ENCODE data around the gene TNS1. TPM values are rescaled to one million over a fixed set of nuclear protein-coding genes. Genes with fewer than 3 reads are reported as not detected.

The TNS1 gene
- total RNA-seq, 2 donors from 2014 or later, result 4.4 to 44.9 TPM

GRCh38 chr2:217797165-217797564, 205.6 kb downstream of the TNS1 start:
- Mint-ChIP-seq H3K9me3 (no peaks in the 10 kb centered on the region), H3K4me3 (peak overlapping the region; percentile 58), H3K27ac (peak overlapping the region; percentile 56), H3K27me3 (no peaks in the 10 kb centered on the region), H3K36me3 (ENCODE audit: low read depth) (no peaks in the 10 kb centered on the region), H3K4me1 (no peaks in the 10 kb centered on the region)
- peak; percentile 13 for ATAC-seq (replicated peaks)

GRCh38 chr2:217795706-217796465, 206.9 kb downstream of the TNS1 start:
- H3K27ac Mint-ChIP-seq, result no peak overlapping the region
- no peaks in the 10 kb centered on the region for H3K36me3 Mint-ChIP-seq (ENCODE audit: low read depth)
- H3K4me3 Mint-ChIP-seq, result no peak overlapping the region
- ATAC-seq (replicated peaks), result no peak
- no peaks in the 10 kb centered on the region for H3K9me3 Mint-ChIP-seq
- H3K27me3 Mint-ChIP-seq, result no peaks in the 10 kb centered on the region
- peaks cover under 1% of the 10 kb centered on the region for H3K4me1 Mint-ChIP-seq

- Mint-ChIP-seq H3K27ac (no peak overlapping the region), H3K27me3 (no peaks in the 10 kb centered on the region), H3K4me1 (peaks cover 7% of the 10 kb centered on the region), H3K9me3 (no peaks in the 10 kb centered on the region), H3K4me3 (no peak overlapping the region), H3K36me3 (ENCODE audit: low read depth) (no peaks in the 10 kb centered on the region)
- no peak for ATAC-seq (replicated peaks)
These were observed 207.7 kb downstream of the TNS1 start for GRCh38 chr2:217795067-217795466.

GRCh38 chr2:217794133-217794986, 208.4 kb downstream of the TNS1 start:
- H3K27me3 Mint-ChIP-seq, result no peaks in the 10 kb centered on the region
- H3K9me3 Mint-ChIP-seq, result no peaks in the 10 kb centered on the region
- no peak overlapping the region for H3K27ac Mint-ChIP-seq
- H3K4me3 Mint-ChIP-seq, result no peak overlapping the region
- H3K4me1 Mint-ChIP-seq, result peaks cover 7% of the 10 kb centered on the region
- no peak for ATAC-seq (replicated peaks)
- H3K36me3 Mint-ChIP-seq (ENCODE audit: low read depth), result no peaks in the 10 kb centered on the region

- Mint-ChIP-seq H3K36me3 (ENCODE audit: low read depth) (no peaks in the 10 kb centered on the region), H3K4me1 (peaks cover 7% of the 10 kb centered on the region), H3K9me3 (no peaks in the 10 kb centered on the region), H3K4me3 (no peak overlapping the region), H3K27ac (peak overlapping the region; percentile 7), H3K27me3 (no peaks in the 10 kb centered on the region)
- ATAC-seq (replicated peaks), result no peak
These were observed 209.1 kb downstream of the TNS1 start for GRCh38 chr2:217793566-217794132.

- peaks cover 7% of the 10 kb centered on the region for H3K4me1 Mint-ChIP-seq
- H3K27me3 Mint-ChIP-seq, result no peaks in the 10 kb centered on the region
- no peaks in the 10 kb centered on the region for H3K9me3 Mint-ChIP-seq
- peak overlapping the region; percentile 7 for H3K27ac Mint-ChIP-seq
- ATAC-seq (replicated peaks), result no peak
- no peak overlapping the region for H3K4me3 Mint-ChIP-seq
- H3K36me3 Mint-ChIP-seq (ENCODE audit: low read depth), result no peaks in the 10 kb centered on the region
These were observed 209.9 kb downstream of the TNS1 start for GRCh38 chr2:217792626-217793527.

- Mint-ChIP-seq H3K4me3 (no peak overlapping the region), H3K36me3 (ENCODE audit: low read depth) (no peaks in the 10 kb centered on the region), H3K9me3 (no peaks in the 10 kb centered on the region), H3K27ac (no peak overlapping the region), H3K27me3 (no peaks in the 10 kb centered on the region), H3K4me1 (peaks cover 7% of the 10 kb centered on the region)
- ATAC-seq (replicated peaks), result no peak
These were observed 211.2 kb downstream of the TNS1 start for GRCh38 chr2:217791551-217791950.

- no peaks in the 10 kb centered on the region for H3K27me3 Mint-ChIP-seq
- no peaks in the 10 kb centered on the region for H3K9me3 Mint-ChIP-seq
- H3K36me3 Mint-ChIP-seq (ENCODE audit: low read depth), result no peaks in the 10 kb centered on the region
- peaks cover 7% of the 10 kb centered on the region for H3K4me1 Mint-ChIP-seq
- H3K4me3 Mint-ChIP-seq, result peak overlapping the region; percentile 67
- H3K27ac Mint-ChIP-seq, result peak overlapping the region; percentile 83
- ATAC-seq (replicated peaks), result peak; percentile 71
These were observed 212.0 kb downstream of the TNS1 start for GRCh38 chr2:217790681-217791392.

- peak; percentile 77 for ATAC-seq (replicated peaks)
- no peaks in the 10 kb centered on the region for H3K36me3 Mint-ChIP-seq (ENCODE audit: low read depth)
- peak overlapping the region; percentile 83 for H3K27ac Mint-ChIP-seq
- H3K4me1 Mint-ChIP-seq, result peaks cover 7% of the 10 kb centered on the region
- peak overlapping the region; percentile 67 for H3K4me3 Mint-ChIP-seq
- no peaks in the 10 kb centered on the region for H3K27me3 Mint-ChIP-seq
- no peaks in the 10 kb centered on the region for H3K9me3 Mint-ChIP-seq
These were observed 212.6 kb downstream of the TNS1 start for GRCh38 chr2:217790195-217790594.

GRCh38 chr2:217789736-217790181, 213.0 kb downstream of the TNS1 start:
- Mint-ChIP-seq H3K27ac (peak overlapping the region; percentile 83), H3K27me3 (no peaks in the 10 kb centered on the region), H3K36me3 (ENCODE audit: low read depth) (no peaks in the 10 kb centered on the region), H3K4me3 (peak overlapping the region; percentile 67), H3K4me1 (peaks cover 7% of the 10 kb centered on the region), H3K9me3 (no peaks in the 10 kb centered on the region)
- ATAC-seq (replicated peaks), result peak; percentile 20

- Mint-ChIP-seq H3K36me3 (ENCODE audit: low read depth) (no peaks in the 10 kb centered on the region), H3K4me1 (peaks cover 7% of the 10 kb centered on the region), H3K4me3 (peak overlapping the region; percentile 67), H3K27ac (peak overlapping the region; percentile 83), H3K27me3 (no peaks in the 10 kb centered on the region), H3K9me3 (no peaks in the 10 kb centered on the region)
- peak; percentile 42 for ATAC-seq (replicated peaks)
These were observed 213.6 kb downstream of the TNS1 start for GRCh38 chr2:217789003-217789735.

GRCh38 chr2:217788669-217789002, 214.2 kb downstream of the TNS1 start:
- ATAC-seq (replicated peaks), result no peak
- H3K27ac Mint-ChIP-seq, result no peak overlapping the region
- H3K4me3 Mint-ChIP-seq, result peak overlapping the region; percentile 67
- H3K36me3 Mint-ChIP-seq (ENCODE audit: low read depth), result no peaks in the 10 kb centered on the region
- H3K9me3 Mint-ChIP-seq, result no peaks in the 10 kb centered on the region
- H3K27me3 Mint-ChIP-seq, result no peaks in the 10 kb centered on the region
- peaks cover 7% of the 10 kb centered on the region for H3K4me1 Mint-ChIP-seq
